Right lobe of liver (tissue), 6 donors: Measurements from ENCODE around the gene DPY19L3. TPM values are rescaled to one million over a fixed set of nuclear protein-coding genes. Genes with fewer than 3 reads are reported as not detected.

ENCODE experiments used
- ATAC-seq, 4 donors: fragments of 200-7000 bp; cut with Tn5 transposase; one replicate each; pipeline ENCODE4 v1.9.1; 2020; ENCODE audit warnings: mild to moderate bottlenecking in 4 of 4, moderate library complexity in 4 of 4
- DNase-seq, 3 donors: peaks; one replicate each; pipeline ENCODE4 v3.0.0-alpha.2; 2020
- H3K27ac ChIP-seq, 3 donors: fragments of 200-600 bp; one replicate each; pipeline ENCODE4 v1.8.0; 2022
- H3K27me3 ChIP-seq, 2 donors: fragments of 200-600 bp; one replicate each; pipeline ENCODE4 v1.8.0; 2022
- H3K36me3 ChIP-seq, 4 donors: fragments of 200-600 bp; sonication (generic) in 1 of 4; one replicate each; pipeline versions ENCODE4 v1.5.1 to v1.8.0; 2017 to 2022; ENCODE audit warnings: control low read depth in 1 of 4
- H3K4me1 ChIP-seq, 4 donors: fragments of 200-600 bp; sonication (generic) in 1 of 4; one replicate each; pipeline versions ENCODE4 v1.5.1 to v1.8.0; 2017 to 2022; ENCODE audit warnings: control low read depth in 1 of 4
- H3K4me3 ChIP-seq, 3 donors: fragments of 200-600 bp; one replicate each; pipeline ENCODE4 v1.8.0; 2022
- H3K9me3 ChIP-seq, 4 donors: fragments of 200-600 bp; sonication (generic) in 1 of 4; one replicate each; pipeline versions ENCODE4 v1.5.1 to v1.8.0; 2017 to 2022; ENCODE audit warnings: control low read depth in 1 of 4
- CTCF ChIP-seq, 4 donors: fragments of 200-600 bp in 3 of 4; fragments of 450-650 bp in 1 of 4; IDR thresholded peaks; one replicate each; pipeline versions ENCODE4 v1.5.1 to v1.8.0; 2016 to 2022; ENCODE audit warnings: antibody characterized with exemption in 4 of 4, mild to moderate bottlenecking in 2 of 4
- POLR2A ChIP-seq: fragments of 450-650 bp; IDR thresholded peaks from one replicate; pipeline ENCODE4 v1.6.1; 2017; ENCODE audit warnings: antibody characterized with exemption, mild to moderate bottlenecking
- WGBS: methylation state at CpG from one replicate; pipeline ENCODE4 v1.1.6; 2018; ENCODE audit warnings: low coverage, low lambda C conversion rate; ENCODE audit not compliant: insufficient coverage; ENCODE audit errors: missing lambda C conversion rate; 5-methylcytosine and 5-hydroxymethylcytosine counted together
- intact Hi-C, 2 donors: fragments of 100-400 bp; cut with DNase I; formaldehyde crosslinking; loops; one replicate each; pipeline versions ENCODE4 v1.11.2 to v1.14.1; 2022
- total RNA-seq, 6 experiments: library from RNA; depleted of rRNA in 2 of 6; stranded (reverse); fragments of >200 nt in 2 of 6; fragmentation: NEBNext Ultra II Directional in 3 of 6; extraction: Animal tissue kit (Norgen Biotek cat#: 25700) in 3 of 6; gene quantifications; one replicate each; pipeline versions ENCODE4 v1.1.0 to v1.2.4, GENCODE V29; 2016 to 2023
- donor health status: DM: no; HTN: yes; CAD: no.
- donor health status: DM: no; HTN: no; CAD: no.
- donor health status: DM: no; HTN: no; CAD: no.
- donor health status: DM: no; HTN: yes; CAD: no.
- donor health status: DM: no; HTN: yes; CAD: no.

DPY19L3 gene
- total RNA-seq, 6 experiments from 2014 or later: 8.0 to 13.5 (median 12.4) TPM

GRCh38 chr19:32475141-32476031, 69.8 kb downstream of the DPY19L3 start:
- Histone ChIP-seq H3K4me3 (no peak overlapping the region), H3K27ac (no peak overlapping the region), H3K27me3 (no peaks in the 10 kb centered on the region), H3K4me1 (no peaks in the 10 kb centered on the region), H3K36me3 (no peaks in the 10 kb centered on the region), H3K9me3 (no peaks in the 10 kb centered on the region)
- 94% methylated on average over 8 of the region's 11 CpGs for WGBS
- ATAC-seq: no peak
- no peak for TF ChIP-seq CTCF (IDR thresholded peaks at IDR 0.05)
- TF ChIP-seq POLR2A: no peak
- DNase-seq: no peak
- intact Hi-C loops: no loop called here

DNA sequence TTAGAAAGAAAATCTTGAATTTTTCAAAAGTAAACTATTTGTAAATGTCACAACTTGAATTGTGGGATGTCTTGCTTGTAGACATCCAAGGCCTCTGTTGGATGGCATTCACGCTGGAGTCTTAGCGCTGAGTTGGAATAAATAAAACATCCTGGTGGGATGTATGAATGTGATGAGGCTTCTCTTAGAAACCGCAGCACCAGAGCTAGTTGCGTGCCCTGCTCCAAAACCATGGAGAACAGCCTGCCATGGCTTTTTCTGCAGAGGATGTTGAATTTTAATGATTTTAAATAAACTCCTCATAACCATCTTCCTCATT, 70.4 kb downstream of the DPY19L3 start:
- Histone ChIP-seq H3K27me3 (no peaks in the 10 kb centered on the region), H3K27ac (no peak overlapping the region), H3K36me3 (no peaks in the 10 kb centered on the region), H3K4me1 (no peaks in the 10 kb centered on the region), H3K4me3 (no peak overlapping the region), H3K9me3 (no peaks in the 10 kb centered on the region)
- WGBS: 96% methylated on average over 4 of the region's 4 CpGs
- intact Hi-C loops: no loop called here
- TF ChIP-seq CTCF (IDR thresholded peaks at IDR 0.05) (no peak), POLR2A (no peak)
- DNase-seq (no peak), ATAC-seq (no peak)

- H3K27ac ChIP-seq: no peak overlapping the region
- no peaks in the 10 kb centered on the region for H3K27me3 ChIP-seq
- H3K9me3 ChIP-seq: no peaks in the 10 kb centered on the region
- no peak overlapping the region for H3K4me3 ChIP-seq
- WGBS: 80% methylated on average over 1 of the region's 13 CpGs
- intact Hi-C loops: no loop called here
- no peaks in the 10 kb centered on the region for H3K4me1 ChIP-seq
- DNase-seq: no peak
- H3K36me3 ChIP-seq: peaks cover 0 to 13% (median 0%) of the 10 kb centered on the region in 4 donors
- TF ChIP-seq CTCF (IDR thresholded peaks at IDR 0.05) (no peak), POLR2A (no peak)
- ATAC-seq: no peak
Measured at GRCh38 chr19:32480321-32480720, 74.8 kb downstream of the DPY19L3 start.

DNA sequence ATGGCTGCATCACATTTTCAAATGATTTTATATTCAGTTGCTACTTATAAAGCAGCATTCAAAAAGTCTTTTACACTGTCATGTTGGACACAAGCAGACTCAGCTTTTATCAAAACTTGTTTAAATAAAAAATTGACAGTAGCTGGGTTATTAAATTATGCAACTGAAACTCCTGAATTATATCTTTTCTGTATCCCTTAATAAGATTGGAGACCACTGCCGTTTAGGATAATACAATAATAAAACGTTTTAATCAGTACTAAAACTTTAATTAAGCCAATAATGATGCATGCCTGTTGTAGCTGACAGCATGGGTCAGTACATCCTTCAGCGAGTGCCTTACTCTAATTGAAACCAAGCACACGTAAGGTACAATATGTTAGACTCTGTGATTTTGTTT, 78.0 kb downstream of the DPY19L3 start:
- intact Hi-C loops: no loop called here
- no peak overlapping the region for H3K4me3 ChIP-seq
- H3K27me3 ChIP-seq: no peaks in the 10 kb centered on the region
- H3K9me3 ChIP-seq: no peaks in the 10 kb centered on the region
- DNase-seq: no peak
- peaks cover 0 to 13% (median 0%) of the 10 kb centered on the region in 4 donors for H3K36me3 ChIP-seq
- H3K4me1 ChIP-seq: no peaks in the 10 kb centered on the region
- no peak overlapping the region for H3K27ac ChIP-seq
- ATAC-seq: no peak
- TF ChIP-seq CTCF (IDR thresholded peaks at IDR 0.05): no peak
- TF ChIP-seq POLR2A: no peak
- WGBS: 76% methylated on average over 4 of the region's 4 CpGs
